ENCODE measurements around the gene PER2.

PER2 gene

GRCh38 chr2:238247841-238248453, 40.5 kb downstream of the PER2 start:
- DNase-seq (ENCODE audit: low spot score): no peak

- DNase-seq (ENCODE audit: low spot score): no peak
These were observed 41.2 kb downstream of the PER2 start for GRCh38 chr2:238247002-238247822.

- no peak for DNase-seq (ENCODE audit: low spot score)
These were observed 44.3 kb downstream of the PER2 start for GRCh38 chr2:238244151-238244550.

GRCh38 chr2:238243496-238244076, 44.8 kb downstream of the PER2 start:
- no peak for DNase-seq (ENCODE audit: low spot score)

GRCh38 chr2:238242731-238243495, 45.5 kb downstream of the PER2 start:
- DNase-seq (ENCODE audit: low spot score): no peak

GRCh38 chr2:238241970-238242369, 46.4 kb downstream of the PER2 start:
- DNase-seq (ENCODE audit: low spot score): no peak

- peak; percentile 31 for DNase-seq (ENCODE audit: low spot score)
These were observed 47.4 kb downstream of the PER2 start for GRCh38 chr2:238240757-238241711.

- DNase-seq (ENCODE audit: low spot score): peak; percentile 92
These were observed 48.3 kb downstream of the PER2 start, which contains the start of gene HES6 for GRCh38 chr2:238239863-238240756. TSS of gene HES6 (minus strand) at chr2:238240038. CDS start at chr2:238239905, 133 bp downstream.

GRCh38 chr2:238239543-238239862, 48.9 kb downstream of the PER2 start:
- DNase-seq (ENCODE audit: low spot score): no peak

GRCh38 chr2:238238766-238239542, 49.5 kb downstream of the PER2 start:
- no peak for DNase-seq (ENCODE audit: low spot score)

- DNase-seq (ENCODE audit: low spot score): no peak
These were observed 50.1 kb downstream of the PER2 start for GRCh38 chr2:238238311-238238765.

- no peak for DNase-seq (ENCODE audit: low spot score)
These were observed 50.8 kb downstream of the PER2 start for GRCh38 chr2:238237431-238238135.

GRCh38 chr2:238236571-238236970, 51.8 kb downstream of the PER2 start:
- no peak for DNase-seq (ENCODE audit: low spot score)

- DNase-seq (ENCODE audit: low spot score): no peak
These were observed 52.6 kb downstream of the PER2 start for GRCh38 chr2:238235856-238236255.

GRCh38 chr2:238235331-238235732, 53.1 kb downstream of the PER2 start:
- DNase-seq (ENCODE audit: low spot score): peak; percentile 17

GRCh38 chr2:238233625-238234024, 54.8 kb downstream of the PER2 start:
- DNase-seq (ENCODE audit: low spot score): no peak

- no peak for DNase-seq (ENCODE audit: low spot score)
These were observed 56.6 kb downstream of the PER2 start for GRCh38 chr2:238231809-238232208.

- DNase-seq (ENCODE audit: low spot score): peak; percentile 63
These were observed 57.1 kb downstream of the PER2 start for GRCh38 chr2:238231251-238231793.
